Measurements from ENCODE around the gene ADAMTSL5. TPM values are rescaled to one million over a fixed set of nuclear protein-coding genes. Genes with fewer than 3 reads are reported as not detected.
"Not testable (repeated sequence)": the region's sequence is repeated elsewhere in the genome, so short reads cannot be mapped to it uniquely, and the experiment has no call there.

Gene ADAMTSL5
- total RNA-seq, 1 donor from 2014 or later: 0.83 TPM

- TF ChIP-seq CTCF (IDR thresholded peaks at IDR 0.05; ENCODE audit: partially characterized antibody, unreplicated experiment): no peak
- H3K36me3 Mint-ChIP-seq (ENCODE audit: unreplicated experiment): no peaks in the 10 kb centered on the region
These were observed 33.7 kb downstream of the ADAMTSL5 start, which contains the start of gene C19orf25 for GRCh38 chr19:1478934-1479707. Gene C19orf25 (minus strand): TSS chr19:1479215. CDS start chr19:1478903, 312 bp downstream.

GRCh38 chr19:1477056-1477455, 35.8 kb downstream of the ADAMTSL5 start:
- not testable (repeated sequence) for H3K4me1 Mint-ChIP-seq (ENCODE audit: low read depth, unreplicated experiment); H3K36me3 Mint-ChIP-seq (ENCODE audit: unreplicated experiment); H3K27ac Mint-ChIP-seq (ENCODE audit: unreplicated experiment); DNase-seq; H3K4me3 Mint-ChIP-seq (ENCODE audit: unreplicated experiment)
- peaks cover 29% of the 10 kb centered on the region for H3K27me3 Mint-ChIP-seq (ENCODE audit: unreplicated experiment)
- peaks cover 29% of the 10 kb centered on the region for H3K9me3 Mint-ChIP-seq (ENCODE audit: unreplicated experiment)

More at GRCh38 chr19:1478934-1479707, 33.7 kb downstream of the ADAMTSL5 start, which contains the start of gene C19orf25:
- DNase-seq: peak; percentile 94
- Mint-ChIP-seq H3K4me1 (ENCODE audit: low read depth, unreplicated experiment) (peaks cover 2% of the 10 kb centered on the region), H3K27ac (ENCODE audit: unreplicated experiment) (peak within 1 kb of the TSS; percentile 91), H3K27me3 (ENCODE audit: unreplicated experiment) (peaks cover 18% of the 10 kb centered on the region), H3K9me3 (ENCODE audit: unreplicated experiment) (peaks cover 12% of the 10 kb centered on the region), H3K4me3 (ENCODE audit: unreplicated experiment) (peak within 1 kb of the TSS; percentile 94)

GRCh38 chr19:1475751-1476437, 36.9 kb downstream of the ADAMTSL5 start:
- no peak overlapping the region for H3K4me3 Mint-ChIP-seq (ENCODE audit: unreplicated experiment)
- peaks cover 35% of the 10 kb centered on the region for H3K9me3 Mint-ChIP-seq (ENCODE audit: unreplicated experiment)
- no peak for TF ChIP-seq CTCF (IDR thresholded peaks at IDR 0.05; ENCODE audit: partially characterized antibody, unreplicated experiment)
- H3K27me3 Mint-ChIP-seq (ENCODE audit: unreplicated experiment): peaks cover 36% of the 10 kb centered on the region
- no peak for DNase-seq
- no peaks in the 10 kb centered on the region for H3K36me3 Mint-ChIP-seq (ENCODE audit: unreplicated experiment)
- H3K27ac Mint-ChIP-seq (ENCODE audit: unreplicated experiment): no peak overlapping the region
- H3K4me1 Mint-ChIP-seq (ENCODE audit: low read depth, unreplicated experiment): peaks cover 9% of the 10 kb centered on the region

- TF ChIP-seq CTCF (IDR thresholded peaks at IDR 0.05; ENCODE audit: partially characterized antibody, unreplicated experiment): no peak
- Mint-ChIP-seq H3K27me3 (ENCODE audit: unreplicated experiment) (peaks cover 38% of the 10 kb centered on the region), H3K9me3 (ENCODE audit: unreplicated experiment) (peaks cover 31% of the 10 kb centered on the region), H3K27ac (ENCODE audit: unreplicated experiment) (no peak overlapping the region), H3K4me3 (ENCODE audit: unreplicated experiment) (no peak overlapping the region), H3K4me1 (ENCODE audit: low read depth, unreplicated experiment) (peaks cover 9% of the 10 kb centered on the region), H3K36me3 (ENCODE audit: unreplicated experiment) (no peaks in the 10 kb centered on the region)
- DNase-seq: no peak
These were observed 38.0 kb downstream of the ADAMTSL5 start for GRCh38 chr19:1474765-1475351.

- TF ChIP-seq CTCF (IDR thresholded peaks at IDR 0.05; ENCODE audit: partially characterized antibody, unreplicated experiment): no peak
- peaks cover 38% of the 10 kb centered on the region for H3K27me3 Mint-ChIP-seq (ENCODE audit: unreplicated experiment)
- peaks cover 8% of the 10 kb centered on the region for H3K4me1 Mint-ChIP-seq (ENCODE audit: low read depth, unreplicated experiment)
- no peak for DNase-seq
- peak overlapping the region; percentile 48 for H3K27ac Mint-ChIP-seq (ENCODE audit: unreplicated experiment)
- peaks cover 29% of the 10 kb centered on the region for H3K9me3 Mint-ChIP-seq (ENCODE audit: unreplicated experiment)
- H3K4me3 Mint-ChIP-seq (ENCODE audit: unreplicated experiment): no peak overlapping the region
- H3K36me3 Mint-ChIP-seq (ENCODE audit: unreplicated experiment): no peaks in the 10 kb centered on the region
These were observed 38.6 kb downstream of the ADAMTSL5 start for GRCh38 chr19:1474011-1474764.

All from glutamatergic neuron (in vitro differentiated cells).